H9 (cell line): ENCODE results near the gene MAP3K21. TPM values are rescaled to one million over a fixed set of nuclear protein-coding genes. Genes with fewer than 3 reads are reported as not detected.

Experiments
- DNase-seq: peaks from one replicate; pipeline ENCODE4 v3.0.0-alpha.2; 2017
- H2AFZ ChIP-seq: one replicate; pipeline ENCODE4 v1.6.1; 2013; ENCODE audit warnings: mild to moderate bottlenecking, low read length, control low read depth, moderate library complexity
- H2AK5ac ChIP-seq: 2 replicates; pipeline ENCODE4 v1.6.1; 2013; ENCODE audit warnings: low read length, control low read depth, mixed read lengths; ENCODE audit not compliant: insufficient read length
- H2BK120ac ChIP-seq: one replicate; pipeline ENCODE4 v1.6.1; 2013; ENCODE audit warnings: low read depth, mild to moderate bottlenecking, low read length, control low read depth, inconsistent platforms; ENCODE audit not compliant: poor library complexity, severe bottlenecking
- H2BK12ac ChIP-seq: 2 replicates; pipeline ENCODE4 v1.6.1; 2013; ENCODE audit warnings: low read length, control low read depth, mixed read lengths, low read depth; ENCODE audit not compliant: insufficient read length
- H2BK15ac ChIP-seq: 2 replicates; pipeline ENCODE4 v1.6.1; 2013; ENCODE audit warnings: low read depth, low read length, control low read depth
- H2BK20ac ChIP-seq: one replicate; pipeline ENCODE4 v1.6.1; 2013; ENCODE audit warnings: low read depth, mild to moderate bottlenecking, low read length, control low read depth, inconsistent platforms; ENCODE audit not compliant: poor library complexity, severe bottlenecking
- H2BK5ac ChIP-seq: 2 replicates; pipeline ENCODE4 v1.6.1; 2013; ENCODE audit warnings: low read length, control low read depth, mixed read lengths; ENCODE audit not compliant: insufficient read length
- H3K14ac ChIP-seq: 2 replicates; pipeline ENCODE4 v1.6.1; 2013; ENCODE audit warnings: low read length, control low read depth; ENCODE audit not compliant: insufficient read depth
- H3K18ac ChIP-seq: 2 replicates; pipeline ENCODE4 v1.6.1; 2013; ENCODE audit warnings: low read depth, mild to moderate bottlenecking, mixed read lengths, low read length, control low read depth; ENCODE audit not compliant: insufficient read length
- H3K23ac ChIP-seq: 2 replicates; pipeline ENCODE4 v1.6.1; 2013; ENCODE audit warnings: low read length, control low read depth, mixed read lengths, low read depth; ENCODE audit not compliant: insufficient read length
- H3K23me2 ChIP-seq: 2 replicates; pipeline ENCODE4 v1.6.1; 2013; ENCODE audit warnings: low read depth, mild to moderate bottlenecking, mixed read lengths, low read length, control low read depth; ENCODE audit not compliant: insufficient read length, poor library complexity, severe bottlenecking
- H3K27ac ChIP-seq: 2 replicates; pipeline ENCODE4 v1.5.1; 2013; ENCODE audit warnings: low read length, control low read depth, mixed read lengths, low read depth; ENCODE audit not compliant: insufficient read length
- H3K27me3 ChIP-seq: 2 replicates; pipeline ENCODE4 v1.6.1; 2013; ENCODE audit warnings: low read length, control low read depth, inconsistent platforms; ENCODE audit not compliant: insufficient read depth
- H3K4ac ChIP-seq: 2 replicates; pipeline ENCODE4 v1.6.1; 2013; ENCODE audit warnings: low read depth, mild to moderate bottlenecking, control low read depth, inconsistent platforms, low read length, moderate library complexity
- H3K4me1 ChIP-seq: 2 replicates; pipeline ENCODE4 v1.6.1; 2013; ENCODE audit warnings: low read length, control low read depth, inconsistent platforms; ENCODE audit not compliant: insufficient read depth
- H3K4me2 ChIP-seq: 2 replicates; pipeline ENCODE4 v1.6.1; 2013; ENCODE audit warnings: low read length, control low read depth, mixed read lengths; ENCODE audit not compliant: insufficient read length, insufficient read depth
- H3K56ac ChIP-seq: 2 replicates; pipeline ENCODE4 v1.6.1; 2013; ENCODE audit warnings: low read depth, mild to moderate bottlenecking, mixed read lengths, low read length, control low read depth; ENCODE audit not compliant: insufficient read length
- H3K79me1 ChIP-seq: 2 replicates; pipeline ENCODE4 v1.6.1; 2013; ENCODE audit warnings: low read depth, mild to moderate bottlenecking, moderate library complexity, low read length, control low read depth, inconsistent platforms; ENCODE audit not compliant: insufficient read depth, poor library complexity, severe bottlenecking
- H3K79me2 ChIP-seq: 2 replicates; pipeline ENCODE4 v1.6.1; 2013; ENCODE audit warnings: low read length, control low read depth, inconsistent platforms; ENCODE audit not compliant: insufficient read depth
- H3K9ac ChIP-seq: 2 replicates; pipeline ENCODE4 v1.6.1; 2013; ENCODE audit warnings: low read length, control low read depth, mixed read lengths; ENCODE audit not compliant: insufficient read length; ENCODE audit errors: extremely low read depth
- H3K9me3 ChIP-seq: one replicate; pipeline ENCODE4 v1.6.1; 2013; ENCODE audit warnings: low read depth, low read length, inconsistent platforms; ENCODE audit not compliant: control insufficient read depth
- H3T11ph ChIP-seq: one replicate; pipeline ENCODE4 v1.6.1; 2013; ENCODE audit warnings: mild to moderate bottlenecking, low read length, control low read depth, inconsistent platforms
- H4K20me1 ChIP-seq: one replicate; pipeline ENCODE4 v1.6.1; 2013; ENCODE audit not compliant: control insufficient read depth, insufficient read length, insufficient read depth
- H4K5ac ChIP-seq: 2 replicates; pipeline ENCODE4 v1.6.1; 2013; ENCODE audit warnings: low read depth, mild to moderate bottlenecking, mixed read lengths, low read length, control low read depth; ENCODE audit not compliant: insufficient read length
- H4K8ac ChIP-seq: replicated peaks from 2 replicates; pipeline ENCODE4 v1.6.1; 2013; ENCODE audit warnings: low read length, control low read depth, mixed read lengths, low read depth; ENCODE audit not compliant: insufficient read length
- H4K91ac ChIP-seq: 2 replicates; pipeline ENCODE4 v1.6.1; 2013; ENCODE audit warnings: low read depth, mild to moderate bottlenecking, moderate library complexity, mixed read lengths, low read length, control low read depth; ENCODE audit not compliant: insufficient read length
- H3K27ac Mint-ChIP-seq, 3 experiments: 2 replicates in 2 of 3; 3 replicates in 1 of 3; pipeline ENCODE4 v1.8.0; 2020 to 2021; ENCODE audit warnings: mixed read lengths in 3 of 3, mild to moderate bottlenecking in 1 of 3, moderate library complexity in 1 of 3
- H3K27me3 Mint-ChIP-seq: 2 replicates; pipeline ENCODE4 v1.8.0; 2021; ENCODE audit warnings: low read depth, mild to moderate bottlenecking, moderate library complexity, mixed read lengths
- H3K36me3 Mint-ChIP-seq, 3 experiments: 2 replicates in 2 of 3; 3 replicates in 1 of 3; pipeline ENCODE4 v1.8.0; 2020 to 2021; ENCODE audit warnings: low read depth in 3 of 3, mixed read lengths in 3 of 3; ENCODE audit not compliant: insufficient read depth in 1 of 3
- H3K4me1 Mint-ChIP-seq, 2 experiments: 2 replicates each; pipeline ENCODE4 v1.8.0; 2020; ENCODE audit warnings: mixed read lengths in 2 of 2
- H3K4me3 Mint-ChIP-seq, 2 experiments: 2 replicates in 1 of 2; 3 replicates in 1 of 2; pipeline ENCODE4 v1.8.0; 2020 to 2021; ENCODE audit warnings: mild to moderate bottlenecking in 2 of 2, mixed read lengths in 2 of 2, moderate library complexity in 1 of 2
- H3K9me3 Mint-ChIP-seq, 2 experiments: 2 replicates in 1 of 2; 3 replicates in 1 of 2; pipeline ENCODE4 v1.8.0; 2020; ENCODE audit warnings: mild to moderate bottlenecking in 2 of 2, mixed read lengths in 2 of 2, moderate library complexity in 1 of 2
- CTCF ChIP-seq: fragments of 200-600 bp; sonication (generic); conservative IDR thresholded peaks from 3 replicates; pipeline ENCODE4 v1.8.0; 2021; ENCODE audit warnings: antibody characterized with exemption, mild to moderate bottlenecking
- WGBS: extraction: QIAGEN DNeasy Blood & Tissue Kit; methylation state at CpG from one replicate; pipeline ENCODE4 v1.1.7; 2013; ENCODE audit warnings: missing lambda C conversion rate, low lambda C conversion rate, mixed read lengths; ENCODE audit not compliant: insufficient read length; ENCODE audit errors: extremely low coverage; 5-methylcytosine and 5-hydroxymethylcytosine counted together
- total RNA-seq: library from RNA; stranded (reverse); gene quantifications from 2 replicates; pipeline ENCODE4 v1.2.1, GENCODE V29; 2021

Gene MAP3K21
- total RNA-seq, 1 experiment from 2014 or later, result 11.7 TPM

GRCh38 chr1:233343262-233343661 is 15.7 kb downstream of the MAP3K21 start:
- Histone ChIP-seq H2BK120ac (no peak overlapping the region), H3K18ac (no peak overlapping the region), H3K4me1 (peaks cover 5% of the 10 kb centered on the region; the same call in 1 of the 2 replicates), H4K8ac (no peak overlapping the region), H2BK5ac (no peak overlapping the region), H3K4me2 (no peak overlapping the region), H3K27me3 (no peaks in the 10 kb centered on the region), H3K9ac (no peak overlapping the region), H2AFZ (no peak overlapping the region), H3T11ph (no peak overlapping the region), H4K5ac (no peak overlapping the region), H3K4ac (no peak overlapping the region), H3K79me2 (peaks cover 16% of the 10 kb centered on the region; the same call in 1 of the 2 replicates), H4K91ac (no peak overlapping the region), H3K27ac (no peak overlapping the region), H2BK12ac (no peak overlapping the region), H3K9me3 (no peaks in the 10 kb centered on the region), H4K20me1 (peaks cover 4% of the 10 kb centered on the region), H3K23me2 (no peaks in the 10 kb centered on the region), H3K23ac (no peak overlapping the region), H2BK20ac (no peak overlapping the region), H2AK5ac (no peak overlapping the region), H3K56ac (no peak overlapping the region), H3K14ac (no peak overlapping the region), H3K79me1 (no peaks in the 10 kb centered on the region), H2BK15ac (no peak overlapping the region)
- Mint-ChIP-seq H3K36me3 (peaks cover 14 to 17% (median 15%) of the 10 kb centered on the region in 3 experiments), H3K27ac (no peak overlapping the region), H3K27me3 (no peaks in the 10 kb centered on the region; the same call in 1 of the 2 replicates), H3K4me1 (peaks cover 20 to 22% of the 10 kb centered on the region in 2 experiments), H3K9me3 (peaks cover 3 to 5% of the 10 kb centered on the region in 2 experiments; a peak in 4 of 5 replicates), H3K4me3 (no peak overlapping the region)
- TF ChIP-seq CTCF, result no peak
- DNase-seq, result no peak
- no CpG with 5 or more reads among the region's 1 CpG for WGBS
